Type B pancreatic cell (in vitro differentiated cells): ENCODE data around the gene HIBADH. TPM values are rescaled to one million over a fixed set of nuclear protein-coding genes. Genes with fewer than 3 reads are reported as not detected.

Experiments
- total RNA-seq: library from RNA; stranded (reverse); gene quantifications from 2 replicates; pipeline ENCODE4 v1.2.1, GENCODE V29; 2021; ENCODE audit warnings: low replicate concordance

The HIBADH gene
- total RNA-seq, 1 donor from 2014 or later = 37.1 TPM

Other genes with a start within 250 kb of the HIBADH start
- gene TAX1BP1, start 77.3 kb upstream of the HIBADH start, total RNA-seq = 87.6 and 118 TPM in 2 replicates